Thyroid gland (tissue), 4 donors: ENCODE measurements around the gene CDIP1.

ENCODE experiments used
- POLR2A ChIP-seq, 2 donors: fragments of 450-650 bp; IDR thresholded peaks; one replicate each; pipeline ENCODE4 v1.6.1; 2017; ENCODE audit warnings: antibody characterized with exemption in 2 of 2, mild to moderate bottlenecking in 2 of 2, moderate library complexity in 1 of 2
- TF ChIP-seq, protein P1 (sequence below), 6 experiments: fragments of 200-600 bp in 3 of 6; fragments of 450-650 bp in 3 of 6; sonication (generic) in 3 of 6; IDR thresholded peaks; one replicate each; pipeline ENCODE4 v1.5.1; 2016 to 2019; ENCODE audit warnings: antibody characterized with exemption in 6 of 6, mild to moderate bottlenecking in 2 of 6, inconsistent platforms in 1 of 6, moderate library complexity in 1 of 6

DNA sequence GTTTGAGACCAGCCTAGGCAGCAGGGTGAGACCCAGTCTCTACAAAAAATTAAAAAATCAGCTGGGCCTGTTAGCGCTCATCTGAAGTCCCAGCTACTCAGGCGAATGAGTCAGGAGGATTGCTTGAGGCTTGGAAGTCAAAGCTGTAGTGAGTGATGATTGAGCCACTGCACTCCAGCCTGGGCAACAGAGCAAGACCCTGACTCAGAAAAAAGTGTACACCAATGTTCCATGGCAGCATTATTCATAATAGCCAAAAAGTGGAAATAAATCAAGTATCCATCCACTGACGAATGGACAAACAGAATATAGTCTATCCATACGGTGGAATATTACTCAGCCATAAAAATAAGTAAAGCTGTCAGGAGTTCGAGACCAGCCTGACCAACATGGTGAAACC is 66.7 kb downstream of the CDIP1 start:
- TF ChIP-seq, protein P1, sequence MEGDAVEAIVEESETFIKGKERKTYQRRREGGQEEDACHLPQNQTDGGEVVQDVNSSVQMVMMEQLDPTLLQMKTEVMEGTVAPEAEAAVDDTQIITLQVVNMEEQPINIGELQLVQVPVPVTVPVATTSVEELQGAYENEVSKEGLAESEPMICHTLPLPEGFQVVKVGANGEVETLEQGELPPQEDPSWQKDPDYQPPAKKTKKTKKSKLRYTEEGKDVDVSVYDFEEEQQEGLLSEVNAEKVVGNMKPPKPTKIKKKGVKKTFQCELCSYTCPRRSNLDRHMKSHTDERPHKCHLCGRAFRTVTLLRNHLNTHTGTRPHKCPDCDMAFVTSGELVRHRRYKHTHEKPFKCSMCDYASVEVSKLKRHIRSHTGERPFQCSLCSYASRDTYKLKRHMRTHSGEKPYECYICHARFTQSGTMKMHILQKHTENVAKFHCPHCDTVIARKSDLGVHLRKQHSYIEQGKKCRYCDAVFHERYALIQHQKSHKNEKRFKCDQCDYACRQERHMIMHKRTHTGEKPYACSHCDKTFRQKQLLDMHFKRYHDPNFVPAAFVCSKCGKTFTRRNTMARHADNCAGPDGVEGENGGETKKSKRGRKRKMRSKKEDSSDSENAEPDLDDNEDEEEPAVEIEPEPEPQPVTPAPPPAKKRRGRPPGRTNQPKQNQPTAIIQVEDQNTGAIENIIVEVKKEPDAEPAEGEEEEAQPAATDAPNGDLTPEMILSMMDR (IDR thresholded peaks at IDR 0.05): no peak
- TF ChIP-seq POLR2A (IDR thresholded peaks at IDR 0.05): no peak
